Activated effector memory CD4-positive, alpha-beta T cell treated with anti-CD3 and anti-CD28 coated beads, Interleukin-2, amount 50 U/mL, for 16 hours (primary cell): Measurements from ENCODE around the gene BEST4.
A peak's percentile ranks its signal among the peaks of the same experiment; 100 is the strongest.

Source experiments
- DNase-seq: peaks from one replicate; pipeline ENCODE4 v3.0.0-alpha.2; 2020

Gene BEST4

DNA sequence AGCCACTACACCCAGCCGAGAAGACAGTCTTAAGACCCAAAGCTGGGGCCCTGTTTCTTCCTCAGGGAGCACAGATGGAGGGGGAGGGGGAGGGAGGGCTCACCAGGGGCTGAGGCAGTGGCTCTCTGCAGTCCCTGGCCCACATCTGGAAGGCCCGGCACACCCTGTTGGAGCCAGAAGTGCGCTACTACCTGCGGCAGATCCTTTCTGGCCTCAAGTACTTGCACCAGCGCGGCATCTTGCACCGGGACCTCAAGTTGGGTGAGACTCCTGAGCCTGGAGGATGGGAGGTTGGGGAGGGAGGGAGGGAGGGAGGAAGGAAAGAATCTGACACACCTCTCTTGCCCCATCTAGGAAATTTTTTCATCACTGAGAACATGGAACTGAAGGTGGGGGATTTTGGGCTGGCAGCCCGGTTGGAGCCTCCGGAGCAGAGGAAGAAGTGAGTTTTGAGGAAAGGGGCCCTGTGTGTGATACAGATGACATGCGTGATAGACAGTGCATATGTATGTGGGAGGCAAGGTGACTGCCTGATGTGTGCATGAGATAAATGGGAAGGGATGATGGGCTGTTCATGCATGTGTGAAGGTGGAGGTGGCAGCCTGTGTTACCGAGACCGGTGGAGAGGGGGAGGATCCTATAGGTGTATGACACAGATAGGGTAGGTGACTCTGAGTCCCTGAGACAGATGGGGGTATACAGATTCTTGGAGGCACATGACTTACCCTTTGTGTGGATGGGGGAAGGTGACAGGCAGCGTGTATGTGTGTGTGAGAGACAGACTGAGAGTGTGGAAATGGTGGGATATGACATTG is 13.7 kb upstream of the BEST4 start:
- peak; percentile 81 for DNase-seq

DNA sequence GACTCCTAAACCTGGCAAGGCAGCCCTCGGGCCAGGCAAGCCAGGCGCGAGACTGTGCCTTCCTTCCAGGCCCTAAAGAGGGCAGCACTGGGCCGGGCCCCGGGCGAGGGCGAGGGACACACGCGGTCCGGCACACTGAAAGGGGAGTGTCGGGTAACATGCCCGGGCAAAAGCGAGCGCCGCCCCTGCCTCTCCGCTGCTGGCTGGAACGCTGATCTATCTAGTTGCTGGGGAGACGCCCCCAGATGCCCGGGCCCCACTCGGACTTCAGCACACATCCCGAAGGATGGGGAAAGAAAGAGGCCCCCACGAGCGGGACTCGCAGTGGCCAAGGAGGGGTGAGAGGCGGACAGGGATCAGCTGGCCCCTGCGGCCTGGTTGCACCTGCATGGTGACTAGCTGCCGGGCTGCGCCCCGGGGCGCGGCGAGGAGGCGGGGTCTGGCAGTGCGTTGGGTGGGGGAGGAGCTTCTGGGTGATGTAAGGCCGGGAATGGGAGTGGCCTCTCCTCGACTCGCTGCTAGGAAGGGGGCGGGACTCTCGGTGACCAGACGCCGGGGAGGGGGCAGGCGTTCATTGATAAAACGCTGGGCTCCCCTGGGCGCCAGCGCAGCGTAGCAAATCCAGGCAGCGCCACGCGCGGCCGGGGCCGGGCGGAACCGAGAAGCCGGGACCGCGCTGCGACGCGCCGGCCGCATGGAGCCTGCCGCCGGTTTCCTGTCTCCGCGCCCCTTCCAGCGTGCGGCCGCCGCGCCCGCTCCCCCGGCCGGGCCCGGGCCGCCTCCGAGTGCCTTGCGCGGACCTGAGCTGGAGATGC is 12.0 kb upstream of the BEST4 start, which contains the start of gene PLK3:
TSS of gene PLK3 (plus strand) at position 608 of the 815 bp plus-strand sequence. CDS start at position 695, 87 bp downstream.
- DNase-seq = peak; percentile 99

DNA sequence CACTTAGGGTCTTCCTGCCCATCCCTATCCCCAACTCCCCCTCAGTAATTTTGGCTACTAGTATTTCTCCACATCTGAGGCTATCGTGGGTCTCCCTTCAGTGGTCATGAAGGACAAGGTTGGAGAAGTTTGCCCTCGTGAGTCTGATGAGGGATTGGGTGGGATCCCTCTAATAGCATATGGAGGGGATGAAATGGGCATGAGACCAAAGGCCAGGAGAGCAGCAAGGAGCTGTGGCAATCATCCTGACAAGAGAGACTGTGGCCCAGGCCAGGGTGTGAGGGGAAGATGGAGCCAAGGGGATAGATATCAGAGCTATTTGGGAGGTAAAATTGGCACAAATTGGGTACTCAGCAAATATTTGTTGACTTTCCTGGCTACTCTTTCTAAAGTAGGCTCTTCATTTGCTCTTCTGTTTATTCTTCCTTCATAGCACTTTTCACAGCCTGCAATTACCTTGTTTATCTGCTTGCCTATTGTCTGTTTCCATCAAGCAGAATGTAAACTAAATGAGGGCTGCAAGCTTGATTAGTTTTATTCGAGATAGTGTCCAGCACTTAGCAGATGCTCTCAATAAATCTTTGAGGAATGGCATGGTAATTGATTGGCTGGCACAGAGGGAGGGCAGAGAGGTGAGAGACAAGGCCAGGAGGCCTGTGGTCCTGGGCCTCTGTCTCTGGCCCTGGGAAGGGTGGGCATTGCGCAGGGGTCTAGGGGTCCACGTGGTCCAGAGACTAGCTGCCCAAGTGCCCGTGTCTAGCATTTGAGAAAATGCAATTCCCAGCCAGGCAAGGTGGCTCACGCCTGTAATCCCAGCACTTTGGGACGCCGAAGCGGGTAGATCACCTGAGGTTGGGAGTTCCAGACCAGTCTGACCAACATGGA is 10.8 kb upstream of the BEST4 start:
- DNase-seq = peak; percentile 61

DNA sequence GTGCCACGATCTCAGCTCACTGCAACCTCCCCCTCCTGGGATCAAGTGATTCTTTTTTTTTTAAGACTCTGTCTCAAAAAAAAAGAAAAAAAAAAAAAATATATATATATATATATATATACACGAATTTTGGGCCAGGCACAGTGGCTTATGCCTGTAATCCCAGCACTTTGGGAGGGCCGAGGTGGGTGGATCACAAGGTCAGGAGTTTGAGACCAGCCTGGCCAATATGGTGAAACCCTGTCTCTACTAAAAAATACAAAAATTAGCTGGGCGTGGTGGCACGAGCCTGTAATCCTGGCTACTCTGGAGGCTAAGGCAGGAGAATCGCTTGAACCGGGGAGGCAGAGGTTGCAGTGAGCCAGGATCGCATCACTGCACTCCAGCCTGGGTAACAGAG is 9.9 kb upstream of the BEST4 start:
- peak; percentile 12 for DNase-seq

DNA sequence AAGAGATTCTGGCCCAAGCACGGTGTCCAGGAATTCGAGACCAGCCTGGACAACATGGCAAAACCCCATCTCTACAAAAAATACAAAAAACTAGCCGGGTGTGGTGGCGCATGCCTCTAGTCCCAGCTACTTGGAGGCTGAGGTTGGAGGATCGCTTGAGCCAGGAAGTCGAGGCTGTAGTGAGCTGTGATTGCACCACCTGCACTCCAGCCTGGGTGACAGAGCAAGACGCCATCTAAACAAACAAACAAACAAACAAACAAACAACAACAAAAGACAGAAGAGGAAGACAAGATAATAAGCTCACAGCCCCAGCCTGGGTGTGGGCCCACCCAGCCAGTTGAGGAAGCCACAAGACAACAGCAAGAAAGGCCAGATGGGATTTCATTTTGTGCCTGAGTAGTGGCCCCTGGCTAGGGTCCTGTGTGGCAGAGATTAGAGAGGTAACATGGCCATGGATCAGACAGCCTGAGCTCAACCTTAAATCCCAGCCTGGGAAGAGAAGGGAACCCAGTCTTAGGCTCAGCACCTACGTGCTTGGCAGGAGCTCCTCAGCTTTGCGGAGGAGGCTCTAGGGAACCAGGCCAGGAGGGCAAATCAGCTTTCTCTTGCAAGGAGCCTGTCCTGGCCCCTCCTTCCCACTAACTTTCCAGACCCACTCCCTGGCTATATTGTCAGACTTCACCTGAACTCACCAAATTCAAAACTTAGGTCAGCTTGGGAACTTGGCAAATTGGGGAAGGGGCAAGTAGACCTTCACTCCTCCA is 4.9 kb upstream of the BEST4 start:
- DNase-seq = peak; percentile 34

DNA sequence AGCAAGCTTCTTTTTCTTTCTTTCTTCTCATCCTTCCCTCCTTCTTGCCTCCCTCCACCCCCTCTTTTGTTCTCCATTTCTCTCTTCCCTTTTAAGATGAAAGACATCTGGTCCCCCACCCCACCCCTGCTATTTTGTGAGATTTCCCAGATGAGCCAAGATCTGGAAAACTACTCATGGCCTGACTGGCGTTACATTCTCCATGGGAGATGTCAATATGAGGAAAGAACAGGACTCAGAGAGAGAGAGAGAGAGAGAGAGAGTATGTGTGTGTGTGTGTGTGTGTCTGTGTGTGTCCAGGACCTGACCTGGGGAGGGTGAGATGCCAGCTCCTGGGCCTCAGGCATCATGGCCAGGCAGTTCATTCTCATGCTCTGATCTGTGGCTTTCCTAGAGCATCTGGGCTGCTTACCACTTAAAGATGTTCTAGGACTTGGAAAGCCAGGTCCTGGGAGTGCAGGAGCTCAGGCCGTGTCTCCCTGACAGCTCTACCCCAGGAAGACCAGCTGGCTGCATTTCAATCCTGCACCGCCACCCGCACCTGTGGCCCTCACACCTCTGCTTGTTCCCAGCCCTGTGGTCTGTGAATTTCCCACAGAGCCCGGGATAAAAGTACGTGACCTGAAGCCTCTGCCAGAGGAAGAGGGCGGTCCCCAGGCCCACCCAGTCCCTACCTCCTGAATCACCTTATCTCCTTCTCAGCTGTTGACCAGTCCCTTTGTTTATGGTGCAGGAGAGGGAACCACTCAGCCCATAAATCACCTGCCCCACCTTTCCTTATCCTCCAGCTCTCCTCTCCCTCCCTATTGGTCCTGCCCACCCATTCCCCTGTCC is 3.2 kb upstream of the BEST4 start:
- peak; percentile 51 for DNase-seq

DNA sequence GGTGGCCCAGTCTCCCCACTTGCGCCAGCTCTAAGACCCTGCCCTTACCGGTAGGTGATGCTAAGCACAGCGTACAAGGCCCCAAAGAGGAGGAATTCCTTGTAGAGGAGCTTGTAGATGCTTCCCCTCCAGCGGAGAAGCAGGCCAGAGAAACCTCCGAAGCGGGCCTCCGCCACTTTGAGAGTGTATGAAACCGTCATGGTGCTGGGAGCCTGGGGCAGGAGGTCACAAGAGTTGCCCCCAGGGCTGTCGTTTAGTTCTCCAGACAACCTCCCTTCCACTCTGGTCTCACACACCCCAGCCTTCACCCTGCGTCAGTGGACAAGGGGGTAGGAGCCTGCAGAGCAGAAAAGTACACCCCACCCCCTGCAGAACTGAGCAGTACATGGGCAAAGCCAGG is 464 bp downstream of the BEST4 start:
- DNase-seq = no peak

DNA sequence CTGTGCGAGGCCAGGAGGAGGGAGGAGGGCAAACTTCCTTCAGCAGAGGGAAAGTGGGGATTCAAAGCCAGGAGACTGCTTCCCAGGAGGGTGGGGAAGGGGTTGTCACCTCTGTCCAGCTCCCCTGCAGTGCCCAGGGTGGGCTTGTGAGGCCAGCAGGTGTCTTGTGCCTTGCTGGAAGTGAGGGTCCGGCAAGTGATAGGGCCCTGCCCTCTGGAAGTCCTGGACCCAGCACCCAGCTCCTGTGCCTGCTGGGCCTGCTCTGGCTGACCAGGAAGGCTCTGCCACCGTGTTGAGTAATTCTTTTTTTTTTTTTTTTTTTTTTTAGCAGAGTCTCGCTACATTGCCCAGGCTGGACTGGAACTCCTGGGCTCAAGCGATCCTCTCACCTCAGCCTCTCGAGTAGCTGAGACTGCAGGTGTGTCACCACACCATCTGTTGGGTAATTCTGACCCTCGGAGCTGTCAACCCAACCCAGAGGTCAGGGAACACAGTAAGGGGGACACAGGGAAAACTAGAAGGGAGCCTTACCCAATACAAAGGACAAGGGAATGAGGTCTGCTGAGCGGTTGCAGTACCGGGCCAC is 1.0 kb downstream of the BEST4 start:
- DNase-seq = no peak

DNA sequence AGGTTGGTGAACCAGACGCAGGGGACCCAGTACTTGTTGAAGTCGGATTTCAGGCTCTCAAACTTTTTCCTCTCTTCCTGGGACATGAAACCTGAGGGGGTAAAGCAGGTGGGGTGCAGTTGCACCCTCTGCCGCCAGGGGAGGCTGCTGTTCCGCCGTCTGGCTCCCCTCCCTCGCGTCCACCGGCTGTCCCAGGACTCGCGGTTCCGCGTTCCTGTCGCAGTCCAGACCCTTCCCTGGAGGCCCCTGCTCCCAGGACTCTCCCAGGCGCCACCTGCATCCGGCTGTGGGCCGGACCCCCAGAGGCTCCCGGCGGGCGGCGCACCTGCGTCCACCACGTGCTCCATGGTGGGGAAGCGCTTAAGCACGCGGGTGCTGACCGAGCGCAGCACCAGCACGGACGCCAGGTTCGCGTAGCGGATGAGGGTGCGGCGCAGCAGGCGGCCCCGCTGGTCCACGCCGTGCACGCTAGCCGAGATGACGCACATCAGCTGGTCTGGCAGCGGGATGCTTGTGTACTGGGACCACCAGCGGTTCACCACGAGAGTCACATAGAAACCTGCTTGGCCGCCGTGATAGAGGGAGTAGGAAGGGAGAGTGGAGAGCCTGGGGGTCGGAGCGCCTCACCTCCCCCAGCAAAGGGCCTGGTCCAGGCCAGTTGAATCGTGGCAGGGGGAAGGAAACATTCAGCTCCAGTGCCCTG is 1.7 kb downstream of the BEST4 start:
- DNase-seq = peak; percentile 90

DNA sequence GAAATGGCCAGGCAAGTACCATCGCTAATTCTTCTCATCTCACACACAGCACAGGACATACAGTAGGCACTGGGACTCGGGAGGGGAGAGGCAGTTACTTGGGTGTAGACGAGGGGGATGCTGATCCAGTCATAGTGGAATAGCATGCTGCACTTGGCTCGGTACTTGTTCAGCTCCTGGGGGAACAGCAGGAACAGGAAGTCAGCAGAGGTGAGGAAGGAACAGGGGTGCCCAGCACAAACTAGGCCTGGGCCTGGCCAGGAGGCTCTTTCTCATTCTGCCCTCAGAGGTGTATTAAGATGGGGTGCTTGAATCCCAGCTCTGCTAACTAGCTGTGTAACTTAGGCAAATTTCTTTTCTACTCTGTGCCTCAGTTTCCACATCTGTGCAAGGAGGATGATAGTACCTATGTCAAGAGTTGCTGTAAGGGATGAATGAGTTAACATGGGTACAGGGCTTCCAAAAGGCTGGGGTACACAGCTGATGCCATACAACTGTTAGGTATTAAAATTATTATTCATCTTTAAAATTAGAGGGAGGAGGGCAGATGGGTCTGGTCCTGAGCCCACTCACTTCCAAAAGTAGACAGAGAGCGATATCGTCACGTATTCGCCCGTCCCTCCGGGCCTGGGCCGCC is 2.4 kb downstream of the BEST4 start:
- DNase-seq = no peak

DNA sequence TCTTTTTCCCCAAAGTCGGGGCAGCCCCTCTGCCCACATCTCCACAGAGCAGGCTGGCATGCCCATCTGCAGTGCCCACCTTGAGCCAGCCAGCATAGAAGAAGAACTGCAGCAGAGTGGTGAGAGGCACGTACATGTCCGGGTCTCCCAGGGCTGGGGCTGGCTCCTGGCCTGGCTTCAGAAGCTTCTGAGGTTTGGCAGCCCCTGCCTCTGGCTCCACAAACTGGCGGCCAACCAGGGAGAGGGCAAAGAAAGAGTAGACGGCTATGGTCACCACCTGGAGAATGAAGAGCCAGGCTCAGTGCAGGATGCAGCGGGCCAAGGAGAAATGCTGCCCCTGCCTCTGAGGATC is 3.0 kb downstream of the BEST4 start:
- no peak for DNase-seq

DNA sequence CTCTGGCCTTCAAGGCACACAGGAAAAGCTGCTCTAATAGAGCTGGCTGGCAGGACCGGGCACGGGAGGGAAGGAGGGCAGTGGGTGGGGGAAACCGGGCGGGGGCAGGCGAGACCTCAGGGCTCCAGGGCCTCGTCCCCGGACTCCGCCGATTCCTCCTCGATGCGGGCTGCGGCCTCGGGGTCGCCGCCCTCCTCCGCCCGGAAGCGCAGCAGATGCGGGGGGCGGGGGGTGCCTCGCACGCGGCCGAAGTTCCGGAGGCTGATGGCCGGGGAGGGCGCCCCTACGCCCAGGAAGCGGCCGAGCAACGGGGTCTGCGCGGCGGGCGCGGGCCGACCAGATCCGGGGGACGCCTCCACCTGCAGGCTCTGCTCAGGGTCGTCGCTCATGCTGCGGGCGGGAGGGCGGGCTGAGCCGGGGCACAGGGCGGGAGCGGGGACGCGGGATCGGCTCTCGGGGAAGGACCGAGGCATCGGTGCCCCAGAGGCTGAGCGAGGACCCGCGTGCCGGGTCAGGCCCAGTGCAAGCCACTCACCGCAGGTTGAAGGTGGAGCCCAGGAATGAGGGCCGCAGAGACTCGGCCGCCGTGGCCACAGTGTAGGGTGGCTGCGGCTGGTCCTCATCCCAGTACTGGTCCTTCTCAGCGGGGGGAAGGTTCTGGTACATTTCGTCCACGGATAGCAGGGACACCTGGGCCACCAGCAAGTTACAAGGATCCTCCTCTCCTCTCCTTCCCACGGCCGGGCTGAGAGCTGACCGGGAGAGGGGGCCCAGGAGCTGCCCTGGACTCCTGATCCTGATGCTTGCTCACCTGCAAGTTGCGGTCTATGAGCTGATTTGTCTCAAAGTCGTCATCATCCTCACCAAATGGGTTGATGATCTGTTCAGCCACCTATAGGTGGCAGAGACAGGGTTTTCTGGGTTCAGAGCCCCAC is 3.6 kb downstream of the BEST4 start:
- peak; percentile 75 for DNase-seq

DNA sequence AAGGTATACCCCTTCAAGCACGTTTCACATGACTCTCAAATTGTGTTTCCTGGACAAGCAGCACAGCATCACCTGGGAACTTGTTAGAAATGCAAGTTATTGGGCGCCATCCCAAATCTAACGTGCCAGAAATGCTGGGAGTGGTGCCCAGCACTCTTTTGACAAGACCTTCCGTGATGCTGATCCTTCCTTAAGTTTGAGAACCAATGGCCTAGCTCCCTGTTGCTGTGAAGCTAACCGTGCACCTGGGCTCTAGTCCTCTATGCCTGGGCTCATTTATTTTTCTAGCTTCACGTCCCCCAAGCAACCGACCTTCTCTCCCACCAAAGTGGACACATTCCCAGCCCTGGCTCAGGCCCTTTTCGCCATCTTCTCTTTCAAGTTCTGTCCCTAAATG is 4.3 kb downstream of the BEST4 start:
- DNase-seq = no peak

DNA sequence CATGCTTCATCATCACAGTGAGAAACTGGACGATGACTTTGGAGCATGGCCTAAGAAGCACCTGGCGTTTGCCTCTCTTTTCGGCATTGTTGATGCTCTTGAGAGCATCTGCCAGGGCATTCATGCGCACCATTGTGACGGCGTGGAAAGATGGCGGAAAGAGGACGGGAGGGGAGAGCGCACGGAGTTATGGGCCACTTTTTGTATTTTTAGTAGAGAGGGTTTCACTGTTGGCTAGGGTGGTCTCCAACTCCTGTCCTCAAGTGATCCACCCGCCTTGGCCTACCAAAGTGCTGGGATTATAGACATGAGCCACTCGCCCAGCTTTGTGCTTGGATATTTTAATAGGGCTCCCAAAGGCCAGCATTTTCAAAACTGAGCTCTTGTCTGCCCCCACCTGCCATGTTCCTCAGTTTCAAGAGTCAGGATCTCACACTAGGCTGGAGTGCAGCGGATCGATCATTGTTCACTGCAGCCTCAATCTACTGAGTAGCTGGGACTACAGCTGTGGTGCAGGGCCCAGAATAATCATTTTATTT is 7.3 kb downstream of the BEST4 start:
- no peak for DNase-seq

DNA sequence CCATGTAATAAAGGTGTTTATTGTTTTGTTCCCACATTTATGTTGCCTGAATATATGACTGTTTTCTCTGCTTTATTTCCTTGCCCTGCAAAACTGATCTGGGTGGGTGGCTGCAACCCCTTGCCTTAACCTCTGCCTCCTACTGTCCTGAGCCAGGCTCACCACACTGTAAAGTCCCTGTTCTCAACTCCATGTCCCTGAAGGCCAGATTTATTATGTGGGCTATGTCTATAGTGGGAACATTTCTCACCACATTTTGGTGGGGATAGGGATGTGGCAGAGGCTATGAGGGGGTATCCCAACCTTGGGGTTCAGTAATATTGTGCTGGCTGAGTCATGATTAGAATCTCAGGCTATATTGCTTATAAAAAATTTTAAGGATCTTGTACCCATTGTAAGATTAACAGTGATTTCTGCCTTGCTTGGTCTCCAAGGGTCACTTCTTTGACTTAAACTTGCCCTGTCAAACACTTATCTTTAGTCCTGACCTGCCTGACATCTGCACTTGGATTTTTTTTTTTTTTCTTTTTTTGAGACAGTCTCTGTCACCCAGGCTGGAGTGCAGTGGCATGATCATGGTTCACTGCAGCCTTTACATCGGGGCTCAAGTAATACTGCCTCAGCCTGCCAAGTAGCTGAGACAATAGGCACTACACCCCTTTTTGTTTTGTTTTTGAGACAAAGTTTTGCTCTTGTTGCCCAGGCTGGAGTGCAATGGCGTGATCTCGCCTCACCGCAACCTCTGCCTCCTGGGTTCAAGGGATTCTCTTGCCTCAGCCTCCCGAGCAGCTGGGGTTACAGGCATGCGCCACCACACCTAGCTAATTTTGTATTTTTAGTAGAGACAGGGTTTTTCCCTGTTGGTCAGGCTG is 9.0 kb downstream of the BEST4 start:
- DNase-seq = no peak

DNA sequence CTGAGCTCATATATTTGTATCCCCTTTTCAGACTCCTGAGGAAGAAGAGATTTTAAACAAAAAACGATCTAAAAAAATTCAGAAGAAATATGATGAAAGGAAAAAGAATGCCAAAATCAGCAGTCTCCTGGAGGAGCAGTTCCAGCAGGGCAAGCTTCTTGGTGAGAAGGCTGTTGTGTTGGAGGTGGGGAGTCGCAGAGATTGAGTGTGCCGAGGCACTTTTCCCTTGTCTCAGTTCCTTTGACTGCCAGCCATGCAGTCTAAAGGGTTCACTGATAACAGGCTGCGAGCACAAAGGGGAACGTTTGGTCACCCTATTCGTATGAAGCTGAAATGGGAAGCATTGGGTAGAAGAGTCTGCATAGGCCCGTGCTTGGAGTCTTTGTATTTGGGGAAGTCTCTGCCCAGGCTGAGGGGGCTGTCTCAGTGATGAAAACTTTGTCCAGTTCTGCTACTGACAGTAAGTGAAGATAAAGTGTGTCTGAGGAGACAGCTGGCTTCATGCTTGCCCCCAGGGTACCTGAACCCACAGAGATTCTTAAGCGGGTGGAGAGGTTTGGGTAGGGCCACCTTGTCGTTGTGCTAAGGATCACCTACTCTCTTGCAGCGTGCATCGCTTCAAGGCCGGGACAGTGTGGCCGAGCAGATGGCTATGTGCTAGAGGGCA is 9.9 kb downstream of the BEST4 start:
- DNase-seq = no peak

DNA sequence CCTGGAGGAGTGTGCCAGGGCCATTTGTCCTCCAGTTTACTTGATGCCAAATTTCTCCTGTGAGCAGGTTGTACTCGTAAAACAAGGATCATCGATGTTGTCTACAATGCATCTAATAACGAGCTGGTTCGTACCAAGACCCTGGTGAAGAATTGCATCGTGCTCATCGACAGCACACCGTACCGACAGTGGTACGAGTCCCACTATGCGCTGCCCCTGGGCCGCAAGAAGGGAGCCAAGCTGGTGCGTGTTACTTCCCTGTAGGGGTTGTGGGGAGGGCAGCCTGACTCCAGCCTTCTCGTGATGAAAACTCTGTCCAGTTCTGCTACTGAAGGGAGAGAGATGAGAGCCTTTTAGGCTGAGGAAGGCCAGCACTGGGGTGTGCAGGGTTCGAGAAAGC is 10.4 kb downstream of the BEST4 start:
- DNase-seq = no peak
